OCI-LY3 (cell line): ENCODE measurements around the gene TAOK2.

Experiments
- H2AFZ ChIP-seq: fragments of 200-600, 300-600 bp; shearing (Covaris generic); 2 replicates; pipeline ENCODE4 v1.6.0; 2014; ENCODE audit warnings: antibody characterized with exemption, low read depth, low read length
- H3K27ac ChIP-seq: fragments of 200-600, 300-600 bp; sonication (generic); 2 replicates; pipeline ENCODE4 v1.5.1; 2014; ENCODE audit warnings: mild to moderate bottlenecking, low read length, moderate library complexity, mixed read lengths
- H3K27me3 ChIP-seq: fragments of 200-600, 300-600 bp; sonication (generic); 2 replicates; pipeline ENCODE4 v1.6.1; 2014; ENCODE audit warnings: low read depth, low read length, mixed read lengths
- H3K36me3 ChIP-seq: fragments of 200-600, 300-600 bp; sonication (generic); replicated peaks from 2 replicates; pipeline ENCODE3; 2014; ENCODE audit warnings: low read depth, low read length, mixed read lengths
- H3K4me1 ChIP-seq: fragments of 300-600, 200-600 bp; sonication (generic); 2 replicates; pipeline ENCODE4 v1.6.1; 2014; ENCODE audit warnings: low read length, mixed read lengths
- H3K4me2 ChIP-seq: fragments of 200-600, 300-600 bp; sonication (generic); 2 replicates; pipeline ENCODE4 v1.6.1; 2014; ENCODE audit warnings: low read length, mixed read lengths
- H3K4me3 ChIP-seq: fragments of 300-600, 200-600 bp; sonication (generic); 2 replicates; pipeline ENCODE4 v1.5.1; 2014; ENCODE audit warnings: antibody characterized with exemption, mild to moderate bottlenecking, low read length, moderate library complexity
- H3K79me2 ChIP-seq: fragments of 300-600, 200-600 bp; shearing (Covaris generic); 2 replicates; pipeline ENCODE4 v1.6.1; 2014; ENCODE audit warnings: mild to moderate bottlenecking, low read length, mixed read lengths
- H3K9ac ChIP-seq: fragments of 300-600, 200-600 bp; shearing (Covaris generic); 2 replicates; pipeline ENCODE4 v1.6.0; 2014; ENCODE audit warnings: mild to moderate bottlenecking, low read length, moderate library complexity
- H3K9me3 ChIP-seq: fragments of 200-600, 300-600 bp; shearing (Covaris generic); 2 replicates; pipeline ENCODE4 v1.6.1; 2014; ENCODE audit warnings: low read length, mixed read lengths; ENCODE audit not compliant: insufficient read depth
- H4K20me1 ChIP-seq: fragments of 200-600, 300-600 bp; sonication (generic); 2 replicates; pipeline ENCODE4 v1.6.1; 2016; ENCODE audit warnings: low read length, mixed read lengths; ENCODE audit not compliant: insufficient read depth
- EZH2phosphoT487 ChIP-seq: fragments of 200-600 bp; shearing (Covaris generic); IDR thresholded peaks from 2 replicates; pipeline ENCODE4 v1.6.1; 2018; ENCODE audit warnings: antibody characterized with exemption, mixed run types, low read depth
- TF ChIP-seq, protein P1 (sequence below): fragments of 200-600, 300-600 bp; sonication (generic); IDR thresholded peaks from 2 replicates; pipeline ENCODE4 v1.5.1; 2014; ENCODE audit warnings: antibody characterized with exemption, low read length, low read depth

Gene TAOK2

DNA sequence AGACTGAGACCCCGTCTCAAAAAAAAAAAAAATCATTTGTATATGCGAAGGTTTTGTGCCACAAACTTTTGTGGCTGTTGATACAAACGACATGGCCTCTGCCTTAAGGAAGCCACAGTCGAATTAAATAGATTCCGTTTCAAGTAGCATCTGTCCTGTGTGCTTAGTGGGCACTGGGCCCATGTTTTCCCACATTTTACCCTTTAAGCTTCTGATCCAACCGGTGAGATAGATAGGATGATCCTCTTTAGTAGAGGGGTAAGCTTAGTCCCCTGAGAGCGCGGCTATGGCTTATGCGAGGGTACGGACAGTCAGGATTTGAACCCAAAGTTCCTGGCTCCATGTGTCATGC, 12.6 kb upstream of the TAOK2 start:
- TF ChIP-seq, protein P1, sequence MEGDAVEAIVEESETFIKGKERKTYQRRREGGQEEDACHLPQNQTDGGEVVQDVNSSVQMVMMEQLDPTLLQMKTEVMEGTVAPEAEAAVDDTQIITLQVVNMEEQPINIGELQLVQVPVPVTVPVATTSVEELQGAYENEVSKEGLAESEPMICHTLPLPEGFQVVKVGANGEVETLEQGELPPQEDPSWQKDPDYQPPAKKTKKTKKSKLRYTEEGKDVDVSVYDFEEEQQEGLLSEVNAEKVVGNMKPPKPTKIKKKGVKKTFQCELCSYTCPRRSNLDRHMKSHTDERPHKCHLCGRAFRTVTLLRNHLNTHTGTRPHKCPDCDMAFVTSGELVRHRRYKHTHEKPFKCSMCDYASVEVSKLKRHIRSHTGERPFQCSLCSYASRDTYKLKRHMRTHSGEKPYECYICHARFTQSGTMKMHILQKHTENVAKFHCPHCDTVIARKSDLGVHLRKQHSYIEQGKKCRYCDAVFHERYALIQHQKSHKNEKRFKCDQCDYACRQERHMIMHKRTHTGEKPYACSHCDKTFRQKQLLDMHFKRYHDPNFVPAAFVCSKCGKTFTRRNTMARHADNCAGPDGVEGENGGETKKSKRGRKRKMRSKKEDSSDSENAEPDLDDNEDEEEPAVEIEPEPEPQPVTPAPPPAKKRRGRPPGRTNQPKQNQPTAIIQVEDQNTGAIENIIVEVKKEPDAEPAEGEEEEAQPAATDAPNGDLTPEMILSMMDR: no peak
- no peak for TF ChIP-seq EZH2phosphoT487
- no peaks in the 10 kb centered on the region for H4K20me1 ChIP-seq
- H3K4me1 ChIP-seq: peaks cover 11% of the 10 kb centered on the region
- H3K79me2 ChIP-seq: no peaks in the 10 kb centered on the region
- no peaks in the 10 kb centered on the region for H3K9me3 ChIP-seq
- H3K36me3 ChIP-seq: no peaks in the 10 kb centered on the region
- H2AFZ ChIP-seq: peak overlapping the region; percentile 96
- H3K9ac ChIP-seq: peak overlapping the region; percentile 73
- H3K27ac ChIP-seq: no peak overlapping the region
- H3K4me2 ChIP-seq: peak overlapping the region; percentile 98
- peak overlapping the region; percentile 88 for H3K4me3 ChIP-seq
- H3K27me3 ChIP-seq: no peaks in the 10 kb centered on the region

DNA sequence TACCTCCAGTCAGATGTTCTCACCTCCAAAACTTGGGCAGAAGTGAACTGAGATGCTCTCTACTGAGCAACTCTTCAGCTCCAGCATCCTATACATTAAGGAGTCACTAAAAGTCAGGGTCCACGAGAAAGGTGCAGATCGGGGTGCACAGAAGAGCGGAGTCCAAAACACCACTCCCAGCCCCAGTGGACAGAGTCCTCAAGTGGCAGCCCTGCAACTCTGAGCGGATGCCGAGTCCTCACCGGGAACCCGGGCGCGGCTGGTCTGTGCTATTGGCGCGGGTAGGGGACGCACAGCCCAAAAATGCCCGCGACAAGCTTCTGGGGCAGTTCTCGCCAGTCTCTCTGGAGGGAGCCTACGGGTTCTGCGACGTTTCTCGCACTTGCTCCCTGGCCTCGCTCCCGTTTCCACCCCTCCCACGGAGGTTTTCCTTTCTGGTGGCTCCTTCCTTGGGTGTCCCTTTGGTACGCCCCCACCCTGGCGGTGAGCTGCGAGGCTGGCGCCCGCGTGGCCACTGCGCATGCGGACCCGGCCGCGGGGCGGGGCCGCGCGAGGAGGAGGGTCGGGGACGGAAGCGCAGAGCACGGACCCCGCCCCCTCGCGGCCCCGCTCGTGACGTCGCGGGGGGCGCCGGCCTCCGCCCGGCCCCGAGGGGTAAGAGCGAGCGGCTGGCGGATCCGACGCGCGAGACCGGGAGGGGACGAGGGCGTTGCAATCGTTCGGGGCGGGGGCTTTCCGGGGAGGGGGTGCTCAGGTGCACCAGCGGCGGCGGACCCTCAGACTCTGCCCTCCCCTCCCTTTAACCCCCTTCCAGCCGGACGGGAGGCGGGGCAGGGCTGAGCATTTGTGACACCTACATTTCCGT, 12.0 kb upstream of the TAOK2 start, which contains the start of gene TMEM219:
TMEM219 (plus strand) TSS at position 601 of the 865 bp plus-strand sequence. CDS start 1,065 bp downstream, outside the sequence.
- Histone ChIP-seq H3K27me3 (no peaks in the 10 kb centered on the region), H4K20me1 (no peaks in the 10 kb centered on the region), H3K4me2 (peak within 1 kb of the TSS; percentile 98), H3K4me1 (peaks cover 11% of the 10 kb centered on the region), H3K36me3 (no peaks in the 10 kb centered on the region), H3K27ac (no peak within 1 kb of the TSS), H3K4me3 (peak within 1 kb of the TSS; percentile 88), H2AFZ (peak within 1 kb of the TSS; percentile 96), H3K9ac (peak within 1 kb of the TSS; percentile 73), H3K79me2 (no peaks in the 10 kb centered on the region), H3K9me3 (no peaks in the 10 kb centered on the region)
- TF ChIP-seq, protein P1: 0 out of 2 replicates have a peak, but pooled peaks have one; percentile 5
- no peak for TF ChIP-seq EZH2phosphoT487

DNA sequence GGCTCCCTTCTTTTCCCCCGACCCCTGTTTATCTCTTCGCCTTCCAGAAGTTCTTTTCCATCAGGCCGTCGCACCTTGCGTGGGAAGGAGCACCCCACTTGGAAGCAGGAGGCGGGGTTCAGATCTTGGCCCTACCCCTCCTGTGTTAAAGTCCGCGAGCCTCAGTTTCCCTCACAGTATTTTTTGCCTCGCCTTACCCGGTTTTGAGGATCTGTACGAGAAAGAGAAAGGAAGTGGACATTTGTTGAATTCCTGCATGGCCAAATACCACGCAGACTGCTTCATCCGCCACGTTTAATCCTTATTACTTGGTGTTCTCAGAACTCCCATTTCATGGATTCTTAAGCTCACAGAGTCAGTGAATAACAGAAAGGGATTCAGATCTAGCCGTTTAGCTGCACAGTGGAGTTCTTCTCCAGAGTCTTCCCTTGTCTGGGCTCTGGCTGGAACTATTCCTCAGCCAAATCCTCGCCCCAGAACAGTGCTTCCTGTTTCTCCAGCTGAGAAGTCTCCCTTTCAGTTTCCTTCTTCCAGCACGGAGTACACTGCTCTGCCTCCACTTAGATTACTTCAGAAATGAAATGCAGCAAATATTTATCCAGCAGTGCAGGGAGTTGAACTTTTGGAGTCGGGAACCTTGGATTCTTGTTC, 11.2 kb upstream of the TAOK2 start:
- H3K27ac ChIP-seq: no peak overlapping the region
- peaks cover 11% of the 10 kb centered on the region for H3K4me1 ChIP-seq
- no peak for TF ChIP-seq EZH2phosphoT487
- TF ChIP-seq, protein P1: no peak

DNA sequence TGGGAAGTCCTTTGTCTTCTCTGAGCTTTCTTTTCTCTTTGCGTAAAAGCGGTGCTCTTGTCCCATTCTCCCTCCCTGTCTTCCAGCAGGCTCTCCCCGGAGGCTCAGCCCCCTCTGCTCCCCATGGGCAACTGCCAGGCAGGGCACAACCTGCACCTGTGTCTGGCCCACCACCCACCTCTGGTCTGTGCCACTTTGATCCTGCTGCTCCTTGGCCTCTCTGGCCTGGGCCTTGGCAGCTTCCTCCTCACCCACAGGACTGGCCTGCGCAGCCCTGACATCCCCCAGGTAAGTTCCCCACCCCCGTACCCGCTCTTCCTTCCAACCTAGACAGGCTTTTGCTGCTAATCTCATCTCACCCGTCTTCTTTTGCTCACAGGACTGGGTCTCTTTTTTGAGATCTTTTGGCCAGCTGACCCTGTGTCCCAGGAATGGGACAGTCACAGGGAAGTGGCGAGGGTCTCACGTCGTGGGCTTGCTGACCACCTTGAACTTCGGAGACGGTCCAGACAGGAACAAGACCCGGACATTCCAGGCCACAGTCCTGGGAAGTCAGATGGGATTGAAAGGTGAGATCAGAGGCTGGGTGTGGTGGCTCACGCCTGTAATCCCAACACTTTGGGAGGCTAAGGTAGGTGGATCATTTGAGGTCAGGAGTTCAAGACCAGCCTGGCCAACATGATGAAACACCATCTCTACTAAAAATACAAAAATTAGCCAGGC, 10.5 kb upstream of the TAOK2 start:
- no peak overlapping the region for H2AFZ ChIP-seq
- H3K27ac ChIP-seq: no peak overlapping the region
- H3K4me3 ChIP-seq: peak overlapping the region; percentile 88
- no peak for TF ChIP-seq EZH2phosphoT487
- TF ChIP-seq, protein P1: no peak
- H3K4me2 ChIP-seq: peak overlapping the region; percentile 97
- H4K20me1 ChIP-seq: no peaks in the 10 kb centered on the region
- no peaks in the 10 kb centered on the region for H3K79me2 ChIP-seq
- H3K9ac ChIP-seq: no peak overlapping the region
- no peaks in the 10 kb centered on the region for H3K9me3 ChIP-seq
- H3K4me1 ChIP-seq: peaks cover 11% of the 10 kb centered on the region
- H3K36me3 ChIP-seq: no peaks in the 10 kb centered on the region
- no peaks in the 10 kb centered on the region for H3K27me3 ChIP-seq

More for the DNA sequence above, 11.2 kb upstream of the TAOK2 start:
- H3K4me2 ChIP-seq: peak overlapping the region; percentile 97
- H4K20me1 ChIP-seq: no peaks in the 10 kb centered on the region
- H3K79me2 ChIP-seq: no peaks in the 10 kb centered on the region
- no peaks in the 10 kb centered on the region for H3K36me3 ChIP-seq
- H3K9ac ChIP-seq: peak overlapping the region; percentile 69
- H3K27me3 ChIP-seq: no peaks in the 10 kb centered on the region
- H2AFZ ChIP-seq: peak overlapping the region; percentile 18
- no peaks in the 10 kb centered on the region for H3K9me3 ChIP-seq
- H3K4me3 ChIP-seq: peak overlapping the region; percentile 88
